GM19043 (cell line): ENCODE data around the gene ACTBL2.
"Not testable (repeated sequence)": the region's sequence is repeated elsewhere in the genome, so short reads cannot be mapped to it uniquely, and the experiment has no call there.

Experiments used
- ATAC-seq: cut with Tn5 transposase; IDR thresholded peaks from one replicate; pipeline ENCODE4 v1.9.1; 2021; ENCODE audit warnings: low read depth; ENCODE audit not compliant: unreplicated experiment

Gene ACTBL2

DNA sequence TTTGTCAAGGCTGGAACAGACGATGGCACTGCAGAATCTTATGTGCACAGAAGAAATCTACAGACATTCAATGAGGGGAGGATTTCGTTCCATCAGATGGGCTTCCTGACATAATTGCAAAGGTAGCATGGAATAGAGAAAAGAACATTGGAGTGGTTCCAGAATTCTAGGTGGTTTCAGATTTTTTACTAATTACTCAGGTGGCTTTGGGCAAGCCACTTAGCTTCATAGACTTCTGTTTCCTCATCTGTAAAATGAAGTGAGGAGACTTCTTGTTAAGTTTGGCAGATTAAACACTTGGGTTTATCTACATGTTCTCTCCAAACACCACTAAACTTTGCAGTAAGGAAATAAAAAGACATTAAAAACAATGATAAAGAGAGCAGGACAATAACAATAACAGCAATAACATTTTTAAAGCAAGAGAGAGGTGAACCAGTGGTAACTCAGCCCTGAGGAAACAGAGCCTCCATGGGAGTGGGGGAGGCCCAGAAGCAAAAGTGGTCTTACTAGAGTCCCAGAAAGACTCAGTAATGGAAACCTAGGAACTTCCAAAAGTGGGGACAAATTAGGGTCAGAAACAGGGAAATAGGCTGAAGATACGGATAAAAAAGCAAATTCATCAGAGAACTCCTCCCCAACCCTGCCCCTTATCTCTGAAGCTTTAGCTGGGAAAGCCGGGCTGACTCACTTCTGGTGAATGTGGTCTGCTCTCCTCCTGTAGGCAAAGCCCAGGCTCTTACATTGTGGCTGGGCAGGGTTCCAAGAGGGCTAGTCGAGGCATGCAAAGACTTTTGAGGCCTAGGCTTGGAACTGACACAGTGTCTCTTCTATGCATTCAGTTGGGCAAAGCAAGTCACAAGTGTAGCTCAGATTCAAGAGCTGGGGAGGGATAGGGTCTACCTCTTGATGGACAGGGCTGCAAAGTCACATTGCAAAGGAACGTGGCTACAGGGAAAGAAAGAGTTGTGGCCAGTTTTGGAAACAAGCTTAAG is 11.8 kb upstream of the ACTBL2 start:
- no peak for ATAC-seq

DNA sequence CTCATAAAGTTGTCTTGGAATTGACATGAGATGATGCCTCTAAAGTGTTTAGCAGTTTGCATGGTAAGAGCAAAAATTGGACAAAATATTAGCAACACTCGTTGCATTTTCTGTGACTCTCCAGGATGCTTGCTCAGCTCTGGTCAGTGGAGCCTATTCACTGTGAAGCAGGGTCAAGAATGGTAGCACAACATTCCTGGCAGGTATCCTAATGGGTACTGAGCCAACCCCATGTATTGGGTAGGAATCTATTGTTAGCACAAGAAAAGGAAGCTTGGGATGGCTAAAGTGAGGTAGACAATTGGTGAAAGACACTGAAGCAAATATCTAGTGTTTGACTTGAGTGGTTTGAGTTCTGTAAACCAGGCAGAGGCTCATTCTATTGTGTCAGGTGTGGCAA is 10.4 kb upstream of the ACTBL2 start:
- no peak for ATAC-seq

DNA sequence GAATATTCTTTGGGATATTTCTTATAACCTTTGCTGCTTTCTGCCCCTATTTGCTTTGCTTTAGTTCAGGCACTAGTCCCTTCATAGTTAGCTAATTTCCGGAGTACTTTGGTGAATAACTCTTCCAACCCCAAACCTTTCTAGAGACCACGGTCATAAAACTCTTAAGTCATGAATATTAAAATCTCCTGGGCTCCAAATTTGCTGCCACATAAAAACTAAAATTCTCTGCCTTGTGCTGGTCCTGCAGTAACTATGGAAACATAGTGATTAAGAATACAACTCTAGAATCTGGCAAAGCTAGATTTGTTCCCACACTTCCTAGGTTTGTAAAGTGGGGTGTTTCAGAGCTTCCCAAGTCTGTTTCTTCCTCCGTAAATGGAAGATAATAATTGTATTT is 10.0 kb upstream of the ACTBL2 start:
- ATAC-seq, result no peak

DNA sequence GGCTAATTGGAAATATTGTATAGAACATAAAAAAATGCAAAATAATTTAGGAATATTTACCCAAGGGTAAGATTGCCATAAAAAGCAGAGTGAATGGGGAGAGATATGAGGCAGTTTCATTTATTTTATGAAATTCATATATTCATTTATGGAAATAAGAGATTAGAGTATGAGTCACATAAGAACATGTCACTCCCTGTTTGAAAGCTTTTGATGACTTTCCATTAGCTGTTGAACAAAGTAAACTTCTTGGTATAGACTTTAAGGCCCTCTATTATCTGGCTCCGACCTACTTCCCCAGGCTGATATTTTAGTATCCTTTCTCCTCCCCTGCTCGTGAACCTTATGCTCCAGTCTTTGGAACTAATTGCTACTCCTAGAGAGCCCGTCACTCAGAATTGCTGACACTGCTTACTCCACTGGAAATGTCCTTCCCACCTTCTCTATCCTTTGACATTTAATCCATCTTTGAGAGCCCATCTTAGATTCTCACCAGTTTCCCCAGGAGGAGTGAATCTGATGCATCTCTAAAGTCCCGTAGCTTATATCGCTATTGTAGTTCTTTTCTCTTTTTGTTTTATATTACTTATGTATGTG is 8.9 kb upstream of the ACTBL2 start:
- no peak for ATAC-seq

DNA sequence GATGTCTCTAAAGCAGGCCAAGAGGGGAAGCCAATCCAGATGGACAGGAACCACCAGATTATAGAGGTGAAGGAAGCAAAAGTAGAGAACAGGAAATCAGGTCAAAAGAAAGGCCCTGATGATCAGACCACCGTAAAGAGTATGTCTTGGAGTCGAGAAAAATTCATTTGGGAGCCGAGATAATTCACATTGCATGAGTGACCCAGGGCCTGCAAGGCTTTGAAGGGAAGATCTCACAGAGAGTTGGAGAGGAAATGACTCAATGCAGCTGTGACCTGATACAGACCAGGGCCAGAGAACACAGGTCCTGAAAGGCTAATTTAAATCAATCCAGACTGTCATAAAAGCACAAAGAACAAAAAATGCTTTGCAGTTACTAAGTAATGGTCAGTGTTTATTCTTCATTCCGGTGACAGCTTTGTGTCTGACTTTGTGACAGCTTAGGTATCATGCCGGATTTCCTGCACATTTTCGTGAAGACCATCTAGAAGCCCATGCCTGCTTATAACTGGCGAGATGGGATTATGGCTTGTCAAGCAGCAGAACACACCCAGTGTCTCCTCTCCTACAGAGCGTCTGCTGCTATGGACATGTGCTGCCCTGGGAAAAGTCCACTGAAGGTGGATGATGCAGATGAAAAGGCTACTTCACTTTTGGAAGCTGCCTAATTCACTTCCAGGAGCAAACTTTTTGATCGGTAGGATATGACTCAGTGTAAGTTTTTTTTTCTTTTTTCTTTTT is 5.8 kb upstream of the ACTBL2 start:
- no peak for ATAC-seq

DNA sequence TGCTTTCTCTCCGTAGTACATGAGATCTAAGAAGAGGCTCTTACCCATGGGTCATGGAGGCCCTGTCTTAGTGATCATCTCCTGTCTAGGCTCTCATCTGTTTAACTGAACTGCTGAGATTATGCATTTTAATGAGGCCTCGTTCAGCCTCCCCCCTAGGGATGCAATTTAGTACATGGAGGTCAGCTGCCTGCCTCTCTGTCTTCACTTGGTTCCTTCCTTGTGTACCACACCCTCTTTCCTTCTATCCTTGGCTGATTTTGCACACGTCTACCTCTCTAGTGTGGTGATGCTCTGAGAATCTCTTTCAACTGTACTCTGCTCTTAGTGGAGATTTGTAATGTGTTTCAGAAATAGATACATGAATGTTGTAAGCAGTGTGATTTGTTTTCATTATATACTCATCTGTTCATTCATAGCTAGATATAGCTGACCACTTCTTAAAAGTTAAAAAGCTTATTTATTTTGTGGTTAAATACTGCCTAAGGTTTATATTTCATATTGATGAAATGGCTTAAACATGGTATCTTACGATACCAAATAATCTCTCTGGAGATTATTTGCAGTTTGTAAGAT is 3.5 kb upstream of the ACTBL2 start:
- ATAC-seq, result no peak

DNA sequence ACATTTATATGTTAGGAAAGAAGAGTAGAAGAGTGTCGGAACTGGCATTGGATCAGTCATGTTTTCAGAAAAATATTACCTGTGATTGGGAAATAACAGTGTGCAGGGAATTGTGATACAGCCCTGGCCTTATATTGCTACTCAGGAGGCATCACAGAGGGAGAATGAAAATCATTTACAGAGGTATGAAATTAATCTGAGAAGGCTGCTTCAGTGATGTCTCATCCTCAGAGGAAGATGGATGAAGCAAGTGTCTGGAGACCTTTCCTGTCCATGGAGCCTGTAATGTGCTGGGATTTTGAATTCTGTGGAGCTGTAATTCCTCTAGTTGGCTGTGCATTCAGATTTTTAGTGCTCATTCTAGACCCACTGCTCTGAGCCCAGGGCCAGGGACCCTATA is 3.8 kb downstream of the ACTBL2 start:
- no peak for ATAC-seq

DNA sequence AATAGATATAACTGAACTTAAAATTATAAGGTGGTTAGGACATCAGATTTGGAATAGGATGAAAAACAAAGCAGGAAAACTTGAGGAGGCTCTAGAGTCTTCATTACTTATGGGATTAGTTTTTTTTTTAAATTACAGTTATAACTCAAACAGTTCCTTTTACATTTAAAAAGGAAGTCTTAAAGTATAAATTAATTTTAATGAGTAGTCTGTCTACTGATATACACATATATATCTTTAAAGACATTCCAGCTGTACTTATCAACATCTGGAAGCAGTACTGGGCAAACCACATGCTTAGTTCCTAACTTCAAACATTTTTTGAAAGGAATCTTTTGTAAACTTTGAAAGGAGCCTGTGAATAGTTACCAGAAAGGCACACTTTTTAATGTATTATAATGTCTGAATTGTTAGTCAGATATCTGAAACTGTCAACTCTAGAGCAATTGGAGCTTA is 6.0 kb downstream of the ACTBL2 start:
- ATAC-seq, result no peak

DNA sequence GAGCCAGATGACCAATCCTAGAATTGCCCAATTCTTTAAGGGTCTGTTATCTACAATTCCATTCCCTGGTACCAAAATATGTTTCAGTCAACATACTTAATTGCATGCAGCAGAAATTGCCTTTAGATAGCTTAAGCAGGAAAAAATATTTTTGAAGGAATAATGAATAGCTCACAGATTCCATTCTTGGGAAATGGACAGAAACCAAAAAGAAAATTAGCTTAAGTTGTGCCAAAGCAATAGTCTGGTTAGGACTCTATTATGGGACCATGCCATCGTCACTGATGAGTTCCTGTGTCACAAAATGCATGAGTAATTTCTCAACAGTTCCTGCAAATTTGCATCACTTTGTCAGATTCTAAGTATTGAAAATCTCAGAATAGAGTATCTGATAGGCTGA is 12.3 kb downstream of the ACTBL2 start:
- ATAC-seq, result no peak

DNA sequence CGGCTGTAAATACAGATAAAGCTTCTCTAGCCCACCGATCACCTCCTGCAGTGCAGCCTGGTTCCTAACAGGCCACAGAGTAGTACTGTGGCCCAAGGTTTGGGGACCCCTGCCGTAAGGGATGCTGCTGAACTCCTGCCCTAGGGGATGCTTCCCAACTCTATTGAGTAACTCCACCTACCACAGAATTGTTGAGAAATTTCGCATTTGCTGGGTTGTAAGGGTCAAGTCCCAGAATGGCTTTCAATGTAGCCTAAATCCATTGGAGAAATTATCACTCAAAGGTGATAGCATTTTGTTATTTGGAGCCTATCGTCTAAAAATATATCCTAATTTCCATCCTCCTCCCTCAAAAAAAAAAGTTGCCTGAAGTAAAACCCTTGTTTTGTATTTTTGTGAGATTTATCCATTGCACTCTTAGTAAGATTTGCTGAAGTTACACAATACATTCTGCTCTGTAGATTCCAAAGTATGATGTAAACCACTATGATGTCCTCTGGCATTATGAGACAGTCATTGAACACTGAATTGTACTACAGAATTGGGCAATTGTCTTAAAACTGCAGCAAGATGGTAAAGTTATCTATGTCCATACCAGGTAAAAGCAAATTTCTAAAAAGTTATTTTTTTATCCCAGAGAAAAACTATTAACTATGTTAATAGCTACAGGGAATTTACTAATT is 14.0 kb downstream of the ACTBL2 start:
- no peak for ATAC-seq

DNA sequence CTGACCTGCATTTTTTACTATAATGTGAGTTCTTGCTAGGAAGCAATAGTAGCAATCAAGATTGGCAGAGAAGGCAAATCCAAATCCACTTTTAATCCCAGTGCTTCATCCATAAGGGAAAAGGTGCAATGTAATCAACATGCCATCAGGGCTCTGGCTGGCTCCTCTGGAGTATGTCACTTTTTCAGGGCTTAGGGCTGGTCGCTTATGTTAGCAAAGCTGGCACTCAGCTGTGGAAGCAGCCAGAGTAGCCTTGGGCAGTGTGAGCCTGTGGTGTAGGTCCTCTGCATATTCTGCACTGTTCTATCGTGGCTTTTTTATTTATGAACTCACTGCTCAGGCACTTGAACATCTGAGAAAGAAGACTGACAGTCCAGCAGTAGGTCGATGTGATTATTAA is 16.1 kb downstream of the ACTBL2 start:
- no peak for ATAC-seq

DNA sequence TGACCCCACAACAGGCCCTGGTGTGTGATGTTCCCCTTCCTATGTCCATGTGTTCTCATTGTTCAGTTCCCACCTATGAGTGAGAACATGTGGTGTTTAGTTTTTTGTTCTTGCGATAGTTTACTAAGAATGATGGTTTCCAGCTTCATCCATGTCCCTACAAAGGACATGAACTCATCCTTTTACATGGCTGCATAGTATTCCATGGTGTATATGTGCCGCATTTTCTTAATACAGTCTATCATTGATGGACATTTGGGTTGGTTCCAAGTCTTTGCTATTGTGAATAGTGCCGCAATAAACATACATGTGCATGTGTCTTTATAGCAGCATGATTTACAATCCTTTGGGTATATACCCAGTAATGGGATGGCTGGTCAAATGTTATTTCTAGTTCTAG is 22.6 kb downstream of the ACTBL2 start:
- not testable (repeated sequence) for ATAC-seq

DNA sequence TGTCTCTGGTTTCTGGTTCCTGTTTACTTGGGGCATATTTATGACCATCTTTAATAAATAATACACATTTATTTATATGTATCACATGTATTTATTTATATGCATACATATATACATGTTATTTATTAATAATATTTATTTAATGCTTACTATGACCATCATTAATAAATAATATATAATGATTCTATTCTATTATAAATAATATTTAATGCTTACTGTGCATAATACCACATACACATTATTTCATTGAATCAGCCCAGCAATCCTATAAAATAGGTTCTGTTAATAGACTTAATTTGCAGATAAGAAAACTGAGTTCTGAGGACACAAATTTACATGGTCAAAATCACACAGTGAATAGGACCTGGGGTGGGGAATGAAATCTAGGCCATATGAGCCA is 24.2 kb downstream of the ACTBL2 start:
- ATAC-seq, result no peak

DNA sequence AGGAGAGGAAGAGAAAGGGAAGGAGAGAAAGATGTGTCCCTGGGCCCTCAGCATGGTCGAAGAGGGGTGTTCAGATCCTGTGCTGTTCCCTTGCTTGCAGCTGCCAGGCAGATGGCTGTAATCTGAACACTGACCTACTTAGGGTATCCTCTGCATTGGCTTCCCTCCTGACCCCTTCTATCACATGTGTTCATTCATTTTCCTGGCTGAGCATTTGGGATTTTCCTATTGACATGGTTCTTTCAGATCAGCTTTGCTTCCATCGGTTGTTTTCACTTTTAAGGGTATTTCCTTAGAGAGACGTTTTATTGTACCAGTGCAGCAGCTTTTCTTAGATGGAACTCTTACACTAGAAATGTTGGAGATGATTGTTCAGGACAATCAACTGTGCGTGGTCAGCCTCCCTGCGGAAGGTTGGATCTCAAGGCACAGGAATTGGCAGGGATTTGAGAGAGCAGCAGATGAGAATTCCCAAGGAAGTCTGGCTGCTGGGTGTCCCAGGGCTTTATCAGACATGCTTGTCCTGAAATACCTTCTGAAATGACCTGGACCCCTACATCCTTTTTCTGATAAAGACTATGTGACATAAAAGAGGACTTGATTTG is 26.0 kb downstream of the ACTBL2 start:
- ATAC-seq, result no peak

DNA sequence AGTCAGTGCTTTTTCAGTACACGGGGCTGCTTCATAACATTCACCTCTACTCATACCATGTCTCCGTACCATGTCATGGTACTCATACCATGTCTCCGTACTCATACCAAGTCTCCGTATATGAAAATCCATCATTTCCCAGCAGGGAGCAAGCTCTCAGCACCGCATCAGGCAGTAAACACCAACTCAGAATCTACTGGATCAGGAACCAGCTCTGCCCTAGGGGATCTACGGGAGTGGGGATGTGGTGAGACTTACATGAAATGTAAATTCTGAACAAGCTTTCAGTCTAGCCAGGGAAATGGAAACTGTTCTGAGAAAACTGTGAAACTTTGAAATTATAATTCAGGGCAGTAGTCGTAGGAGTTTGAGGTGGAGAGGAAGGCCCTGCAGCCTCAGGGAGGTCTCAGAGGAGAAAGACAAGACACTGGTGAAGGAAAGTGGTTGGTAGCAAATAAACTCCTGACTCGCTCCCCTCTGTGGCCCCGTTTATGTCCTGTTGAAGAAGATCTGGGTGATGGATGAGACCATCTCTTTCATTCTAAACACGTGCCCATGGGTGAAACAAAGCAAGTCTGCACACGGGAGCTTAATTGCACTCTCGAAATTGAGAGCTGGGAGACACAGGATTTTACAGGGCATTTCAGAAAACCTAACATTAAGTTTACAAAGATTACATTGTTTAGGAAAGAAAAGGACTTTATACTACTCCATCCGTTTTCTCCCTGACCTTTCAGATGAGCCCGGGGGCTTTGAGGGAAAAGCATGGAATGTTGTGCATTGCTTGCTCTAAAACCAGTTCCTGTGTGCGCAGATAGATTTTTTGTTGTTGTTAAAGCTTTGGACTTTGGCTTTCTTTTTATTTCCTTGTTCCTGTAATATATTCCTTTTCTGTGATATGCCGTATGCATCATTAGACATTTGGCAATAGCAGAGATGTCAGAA is 26.8 kb downstream of the ACTBL2 start:
- ATAC-seq, result no peak

DNA sequence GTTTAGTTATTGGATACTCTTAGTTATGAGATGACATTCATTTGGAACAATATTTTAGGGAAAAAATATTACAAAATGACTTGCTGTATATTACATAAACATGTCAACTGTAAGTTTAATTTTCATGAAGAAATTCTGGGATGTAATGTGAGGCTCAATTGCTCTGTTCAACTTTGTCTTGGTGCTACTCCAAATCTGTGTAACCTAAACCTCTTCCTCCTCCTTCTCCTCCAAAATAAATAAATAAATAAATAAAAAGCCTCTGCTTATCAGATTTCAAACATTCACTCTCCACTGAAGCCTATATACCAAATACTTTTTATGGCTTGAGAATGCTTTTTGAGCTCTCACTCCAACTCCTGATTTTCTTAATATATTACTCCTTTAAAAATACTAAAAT is 27.7 kb downstream of the ACTBL2 start:
- ATAC-seq, result no peak

DNA sequence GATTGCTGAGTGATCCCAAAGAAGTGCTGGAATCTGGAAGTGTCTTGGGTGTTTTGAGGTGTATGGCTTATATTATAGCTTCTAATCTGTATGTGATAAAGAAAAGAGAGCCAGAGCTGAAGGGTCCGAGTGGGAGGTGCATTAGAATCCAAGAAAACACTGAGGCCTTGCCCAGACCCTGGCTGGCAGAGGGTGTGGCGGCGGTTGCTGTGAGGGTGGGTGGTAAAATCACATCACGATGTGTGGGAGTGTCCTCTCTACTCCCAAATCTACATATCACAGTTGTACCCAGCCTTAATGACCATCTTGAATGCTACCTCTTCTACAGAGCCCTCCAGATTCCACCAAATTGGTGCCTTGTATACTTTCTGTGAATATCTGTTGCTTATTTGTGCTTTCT is 28.9 kb downstream of the ACTBL2 start:
- ATAC-seq, result no peak

DNA sequence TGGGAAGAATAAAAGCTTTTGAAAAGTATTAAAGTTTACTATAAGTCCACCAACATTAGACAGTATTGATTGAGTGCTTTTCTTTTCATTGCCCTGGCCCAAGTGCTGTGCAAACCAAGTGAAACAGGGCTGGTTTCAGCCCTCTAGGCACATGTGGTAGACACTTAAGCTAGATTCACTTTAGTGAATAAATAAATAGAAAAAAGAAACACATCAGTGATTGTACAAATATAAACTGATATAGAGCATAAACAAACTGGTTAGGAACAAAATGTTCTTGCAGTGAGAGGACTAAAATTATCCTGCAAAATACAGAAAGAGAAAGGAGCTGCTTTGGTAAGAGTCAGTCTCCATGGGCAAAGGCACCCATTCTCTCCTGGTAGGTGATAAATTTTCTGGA is 29.7 kb downstream of the ACTBL2 start:
- ATAC-seq, result no peak
